Measurements from ENCODE around the gene MYDGF. TPM values are rescaled to one million over a fixed set of nuclear protein-coding genes. Genes with fewer than 3 reads are reported as not detected.

Gene MYDGF
- total RNA-seq, 2 donors from 2014 or later, result 59.3 to 72.9 TPM

DNA sequence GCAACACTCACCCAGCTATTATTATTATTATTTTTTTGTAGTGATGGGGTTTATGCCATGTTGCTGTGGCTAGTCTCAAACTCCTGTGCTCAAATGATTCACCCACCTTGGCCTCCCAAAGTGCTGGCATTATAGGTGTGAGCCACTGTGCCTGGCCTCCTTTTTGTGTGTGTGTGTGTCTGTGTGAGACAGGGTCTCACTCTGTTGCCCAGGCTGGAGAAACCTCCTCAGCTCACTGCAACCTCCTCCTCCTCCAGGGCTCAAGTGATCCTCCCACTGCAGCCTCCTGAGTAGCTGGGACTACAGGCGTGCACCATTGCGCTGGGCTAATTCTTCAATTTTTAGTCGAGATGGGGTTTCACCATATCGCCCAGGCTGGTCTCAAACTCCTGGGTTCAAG, 3.6 kb upstream of the MYDGF start:
- Histone ChIP-seq H3K9me3 (no peaks in the 10 kb centered on the region), H3K4me3 (no peak overlapping the region), H3K36me3 (peaks cover 15% of the 10 kb centered on the region), H3K4me1 (ENCODE audit: control insufficient read depth in 1 of 2, low read depth in 2 of 2) (peaks cover 7 to 15% of the 10 kb centered on the region in 2 donors), H3K27me3 (replicated peaks; ENCODE audit: insufficient read depth) (no peaks in the 10 kb centered on the region), H3K27ac (no peak overlapping the region)
- TF ChIP-seq, protein P1, sequence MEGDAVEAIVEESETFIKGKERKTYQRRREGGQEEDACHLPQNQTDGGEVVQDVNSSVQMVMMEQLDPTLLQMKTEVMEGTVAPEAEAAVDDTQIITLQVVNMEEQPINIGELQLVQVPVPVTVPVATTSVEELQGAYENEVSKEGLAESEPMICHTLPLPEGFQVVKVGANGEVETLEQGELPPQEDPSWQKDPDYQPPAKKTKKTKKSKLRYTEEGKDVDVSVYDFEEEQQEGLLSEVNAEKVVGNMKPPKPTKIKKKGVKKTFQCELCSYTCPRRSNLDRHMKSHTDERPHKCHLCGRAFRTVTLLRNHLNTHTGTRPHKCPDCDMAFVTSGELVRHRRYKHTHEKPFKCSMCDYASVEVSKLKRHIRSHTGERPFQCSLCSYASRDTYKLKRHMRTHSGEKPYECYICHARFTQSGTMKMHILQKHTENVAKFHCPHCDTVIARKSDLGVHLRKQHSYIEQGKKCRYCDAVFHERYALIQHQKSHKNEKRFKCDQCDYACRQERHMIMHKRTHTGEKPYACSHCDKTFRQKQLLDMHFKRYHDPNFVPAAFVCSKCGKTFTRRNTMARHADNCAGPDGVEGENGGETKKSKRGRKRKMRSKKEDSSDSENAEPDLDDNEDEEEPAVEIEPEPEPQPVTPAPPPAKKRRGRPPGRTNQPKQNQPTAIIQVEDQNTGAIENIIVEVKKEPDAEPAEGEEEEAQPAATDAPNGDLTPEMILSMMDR (IDR thresholded peaks at IDR 0.05), result no peak
- ATAC-seq (ENCODE audit: insufficient number of reproducible peaks, low FRiP score, low read depth), result no peak
- DNase-seq (ENCODE audit: low spot score), result no peak

DNA sequence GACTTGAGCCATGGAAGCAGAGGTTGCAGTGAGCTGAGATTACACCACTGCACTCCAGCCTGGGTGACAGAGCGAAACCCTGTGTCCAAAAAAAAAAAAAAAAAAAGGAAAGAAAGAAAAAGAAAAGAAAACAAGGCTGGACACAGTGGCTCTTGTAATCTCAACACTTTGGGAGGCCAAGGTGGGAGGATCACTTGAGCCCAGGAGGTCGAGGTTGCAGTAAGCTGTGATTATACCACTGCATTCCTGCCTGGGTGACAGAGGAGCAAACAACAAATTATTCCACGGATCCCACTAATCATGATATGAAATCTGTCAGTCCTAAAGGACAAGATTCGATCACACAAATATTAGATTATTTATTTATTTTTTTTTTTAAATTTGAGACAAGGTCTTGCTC, 3.1 kb upstream of the MYDGF start:
- Histone ChIP-seq H3K36me3 (peaks cover 17% of the 10 kb centered on the region), H3K27ac (no peak overlapping the region), H3K4me3 (no peak overlapping the region), H3K9me3 (no peaks in the 10 kb centered on the region), H3K27me3 (replicated peaks; ENCODE audit: insufficient read depth) (no peaks in the 10 kb centered on the region), H3K4me1 (ENCODE audit: control insufficient read depth in 1 of 2, low read depth in 2 of 2) (peaks cover 10 to 15% of the 10 kb centered on the region in 2 donors)
- DNase-seq (ENCODE audit: low spot score), result no peak
- TF ChIP-seq, protein P1 (IDR thresholded peaks at IDR 0.05), result no peak
- ATAC-seq (ENCODE audit: insufficient number of reproducible peaks, low FRiP score, low read depth), result no peak

DNA sequence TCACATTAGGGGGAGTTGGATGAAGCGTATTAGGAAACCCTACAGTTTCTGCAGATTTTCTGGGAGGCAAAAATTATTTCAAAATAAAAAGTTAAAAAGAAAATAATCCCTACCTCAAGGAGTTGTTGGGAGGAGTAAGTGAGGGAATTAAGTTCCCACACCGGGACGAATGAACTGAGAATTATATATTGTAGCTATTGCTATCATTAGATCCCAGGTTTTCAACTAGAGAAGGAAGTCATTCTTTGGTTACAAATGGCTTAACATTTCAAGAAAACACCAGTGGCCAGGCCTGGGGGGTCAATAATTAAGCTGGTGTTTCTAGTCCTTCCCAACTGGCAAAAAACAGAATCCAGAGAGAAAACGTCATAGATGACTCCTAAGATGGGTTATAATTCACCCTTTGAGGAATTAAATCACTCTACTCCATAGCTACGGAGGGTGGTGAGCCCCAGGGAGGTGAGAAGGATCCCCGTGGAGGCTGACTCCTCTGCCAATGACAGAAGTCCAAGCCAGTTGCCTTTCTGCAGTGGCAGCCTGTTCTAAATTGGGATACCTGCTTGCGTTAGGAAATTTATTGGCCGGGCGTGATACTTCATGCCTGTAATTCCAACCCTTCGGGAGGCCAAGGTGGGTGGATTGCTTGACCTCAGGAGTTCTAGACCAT, 1.2 kb upstream of the MYDGF start:
- no peak for DNase-seq (ENCODE audit: low spot score)
- TF ChIP-seq, protein P1 (IDR thresholded peaks at IDR 0.05), result no peak
- no peak overlapping the region for H3K4me3 ChIP-seq
- H3K27me3 ChIP-seq (replicated peaks; ENCODE audit: insufficient read depth), result no peaks in the 10 kb centered on the region
- peaks cover 10 to 15% of the 10 kb centered on the region in 2 donors for H3K4me1 ChIP-seq (ENCODE audit: control insufficient read depth in 1 of 2, low read depth in 2 of 2)
- no peaks in the 10 kb centered on the region for H3K9me3 ChIP-seq
- H3K27ac ChIP-seq, result peak overlapping the region in 1 of 2 donors; percentile 63
- no peak for ATAC-seq (ENCODE audit: insufficient number of reproducible peaks, low FRiP score, low read depth)
- peaks cover 18% of the 10 kb centered on the region for H3K36me3 ChIP-seq

DNA sequence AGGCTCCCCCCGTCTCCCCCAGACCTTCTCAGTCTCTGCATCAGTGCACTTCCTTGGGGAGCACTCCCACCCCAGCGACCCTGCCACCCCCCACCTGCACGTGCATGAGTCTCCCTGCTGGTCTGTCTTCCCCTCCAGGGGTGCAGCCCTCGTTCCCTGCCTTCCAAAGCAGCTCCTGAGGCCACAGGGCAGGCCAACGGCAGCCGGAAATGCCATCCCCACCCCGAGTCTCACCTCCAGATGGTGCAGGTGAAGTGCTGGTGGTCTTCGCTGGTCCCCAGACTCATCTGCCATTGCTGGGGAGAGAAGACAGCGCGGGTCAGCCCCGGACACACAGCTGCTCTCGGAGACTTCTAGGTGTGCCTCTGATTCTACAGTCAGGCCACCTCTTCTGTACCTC, 5.5 kb downstream of the MYDGF start:
- Histone ChIP-seq H3K27ac (no peak overlapping the region), H3K36me3 (peaks cover 52% of the 10 kb centered on the region), H3K4me1 (ENCODE audit: control insufficient read depth in 1 of 2, low read depth in 2 of 2) (peaks cover 9 to 10% of the 10 kb centered on the region in 2 donors), H3K27me3 (replicated peaks; ENCODE audit: insufficient read depth) (no peaks in the 10 kb centered on the region), H3K9me3 (no peaks in the 10 kb centered on the region), H3K4me3 (no peak overlapping the region)
- ATAC-seq (ENCODE audit: insufficient number of reproducible peaks, low FRiP score, low read depth) (no peak), DNase-seq (ENCODE audit: low spot score) (no peak)
- TF ChIP-seq, protein P1 (IDR thresholded peaks at IDR 0.05), result no peak

DNA sequence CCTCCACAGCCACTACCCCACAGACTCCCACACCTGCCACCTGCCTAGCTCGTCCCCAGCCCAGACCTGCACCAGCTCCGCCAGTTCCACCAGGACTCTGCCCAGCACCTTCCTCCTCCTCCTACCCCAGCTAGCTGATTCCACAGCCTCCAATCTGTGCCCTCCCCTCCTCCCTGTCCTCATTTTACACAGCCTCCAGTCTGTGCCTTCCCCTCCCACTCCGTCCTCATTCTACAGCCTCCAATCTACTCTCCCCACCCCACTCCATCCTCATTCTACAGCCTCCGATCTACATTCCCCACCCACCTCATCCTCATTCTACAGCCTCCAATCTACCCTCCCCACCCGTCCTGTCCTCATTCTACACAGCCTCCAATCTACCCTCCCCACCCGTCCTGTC, 7.3 kb downstream of the MYDGF start:
- H3K4me1 ChIP-seq (ENCODE audit: control insufficient read depth in 1 of 2, low read depth in 2 of 2), result no peaks in the 10 kb centered on the region
- H3K36me3 ChIP-seq, result peaks cover 60% of the 10 kb centered on the region
- no peaks in the 10 kb centered on the region for H3K9me3 ChIP-seq
- no peaks in the 10 kb centered on the region for H3K27me3 ChIP-seq (replicated peaks; ENCODE audit: insufficient read depth)
- no peak for ATAC-seq (ENCODE audit: insufficient number of reproducible peaks, low FRiP score, low read depth)
- H3K4me3 ChIP-seq, result no peak overlapping the region
- TF ChIP-seq, protein P1 (IDR thresholded peaks at IDR 0.05), result no peak
- DNase-seq (ENCODE audit: low spot score), result no peak
- no peak overlapping the region for H3K27ac ChIP-seq

Measured in thoracic aorta (tissue), 2 donors.